CD4-positive, alpha-beta T cell (primary cell): ENCODE measurements around the gene ANXA4. TPM values are rescaled to one million over a fixed set of nuclear protein-coding genes. Genes with fewer than 3 reads are reported as not detected.

ENCODE experiments used
- ATAC-seq: fragments of 200-7000 bp; cut with Tn5 transposase; one replicate; pipeline ENCODE4 v1.10.0; 2022; ENCODE audit warnings: mild to moderate bottlenecking; ENCODE audit not compliant: poor library complexity
- CTCF ChIA-PET: fragments of 350-600 bp; sonication (Branson Sonifier 250); formaldehyde crosslinking; loops from one replicate; lab custom pipeline; 2021; ENCODE audit warnings: antibody characterized with exemption, inconsistent platforms; lab: Charles Lee
- POLR2A ChIA-PET: fragments of 350-600 bp; sonication (Branson Sonifier 250); formaldehyde crosslinking; loops from one replicate; lab custom pipeline; 2021; ENCODE audit warnings: antibody characterized with exemption, inconsistent platforms; lab: Charles Lee
- DNase-seq, 14 experiments: peaks; one replicate each; pipeline ENCODE4 v3.0.0-alpha.2; 2013 to 2020; ENCODE audit warnings: mixed read lengths in 2 of 14
- H3K27ac ChIP-seq, 2 donors: one replicate each; pipeline versions ENCODE4 v1.5.1 to v1.7.0; 2013; ENCODE audit warnings: low read length in 2 of 2, low read depth in 1 of 2, mild to moderate bottlenecking in 1 of 2
- H3K27me3 ChIP-seq, 2 experiments: 1 replicate in 1 of 2; 2 replicates in 1 of 2; pipeline versions ENCODE4 v1.6.1 to v1.7.0; 2013; ENCODE audit warnings: low read length in 2 of 2, control low read depth in 1 of 2, mild to moderate bottlenecking in 1 of 2, moderate library complexity in 1 of 2; ENCODE audit not compliant: insufficient read depth in 2 of 2, control insufficient read depth in 1 of 2
- H3K36me3 ChIP-seq: one replicate; pipeline ENCODE4 v1.6.1; 2013; ENCODE audit warnings: low read length, control low read depth; ENCODE audit not compliant: insufficient read depth
- H3K4me1 ChIP-seq: one replicate; pipeline ENCODE4 v1.6.1; 2013; ENCODE audit warnings: low read length, control low read depth; ENCODE audit not compliant: insufficient read depth
- H3K4me3 ChIP-seq: one replicate; pipeline ENCODE4 v1.5.1; 2013; ENCODE audit warnings: mild to moderate bottlenecking, low read length, moderate library complexity
- H3K9me3 ChIP-seq, 2 experiments: 1 replicate in 1 of 2; 2 replicates in 1 of 2; pipeline versions ENCODE4 v1.6.1 to v1.7.0; 2013; ENCODE audit warnings: low read length in 2 of 2, mild to moderate bottlenecking in 2 of 2, control low read depth in 1 of 2, moderate library complexity in 1 of 2; ENCODE audit not compliant: control insufficient read depth in 1 of 2, insufficient read depth in 1 of 2
- H3K27ac Mint-ChIP-seq: one replicate; pipeline ENCODE4 v1.8.0; 2020; ENCODE audit warnings: mixed read lengths
- H3K27me3 Mint-ChIP-seq: one replicate; pipeline ENCODE4 v1.8.0; 2021; ENCODE audit warnings: mixed read lengths
- H3K36me3 Mint-ChIP-seq: one replicate; pipeline ENCODE4 v1.8.0; 2021; ENCODE audit warnings: low read depth, mixed read lengths
- H3K4me1 Mint-ChIP-seq: one replicate; pipeline ENCODE4 v1.8.0; 2021; ENCODE audit warnings: low read depth, mixed read lengths
- H3K4me3 Mint-ChIP-seq: one replicate; pipeline ENCODE4 v1.8.0; 2020; ENCODE audit warnings: mild to moderate bottlenecking, mixed read lengths
- H3K9me3 Mint-ChIP-seq: one replicate; pipeline ENCODE4 v1.8.0; 2020; ENCODE audit warnings: mixed read lengths
- CTCF ChIP-seq: fragments of 200-600 bp; IDR thresholded peaks from one replicate; pipeline ENCODE4 v1.8.0; 2022; ENCODE audit warnings: antibody characterized with exemption, mild to moderate bottlenecking
- intact Hi-C, 2 experiments: fragments of 100-400 bp; cut with DNase I in 1 of 2; cut with micrococcal nuclease in 1 of 2; formaldehyde crosslinking; loops; one replicate each; pipeline versions ENCODE4 v1.15.1 to v1.9.0; 2023 to 2025; cut with DNase I, micrococcal nuclease
- total RNA-seq, 174 experiments: library from RNA in 2 of 174; stranded (reverse) in 2 of 174; gene quantifications; one replicate each; pipeline ENCODE4 v1.2.3 and lab custom pipeline; 2021 to 2026

The ANXA4 gene
- total RNA-seq, 2 experiments from 2014 or later = 4.0 to 5.3 TPM

- no peaks in the 10 kb centered on the region for H3K9me3 Mint-ChIP-seq
- ATAC-seq (no peak), DNase-seq (no peak)
- no peaks in the 10 kb centered on the region for H3K4me1 ChIP-seq
- no peak overlapping the region for H3K27ac Mint-ChIP-seq
- H3K4me3 ChIP-seq = no peak overlapping the region
- ChIA-PET POLR2A (interaction anchor here (1.0 kb wide), 1 partner anchor 10 kb away, joined by 4 read pairs; the partner anchor contains the start of gene ANXA4), CTCF (interaction anchor here (0.7 to 0.8 kb wide), 2 partner anchors 48 to 85 kb away, joined by 3 to 4 read pairs; no protein-coding TSS in a partner anchor)
- H3K36me3 ChIP-seq = no peaks in the 10 kb centered on the region
- no peak overlapping the region for H3K4me3 Mint-ChIP-seq
- intact Hi-C loops = no loop called here
- H3K36me3 Mint-ChIP-seq = no peaks in the 10 kb centered on the region
- H3K9me3 ChIP-seq = no peaks in the 10 kb centered on the region
- H3K27ac ChIP-seq = no peak overlapping the region
- no peak for TF ChIP-seq CTCF
- no peaks in the 10 kb centered on the region for H3K27me3 Mint-ChIP-seq
- no peaks in the 10 kb centered on the region for H3K4me1 Mint-ChIP-seq
- H3K27me3 ChIP-seq = no peaks in the 10 kb centered on the region
Measured at GRCh38 chr2:69731147-69731970, 10.6 kb upstream of the ANXA4 start.

DNA sequence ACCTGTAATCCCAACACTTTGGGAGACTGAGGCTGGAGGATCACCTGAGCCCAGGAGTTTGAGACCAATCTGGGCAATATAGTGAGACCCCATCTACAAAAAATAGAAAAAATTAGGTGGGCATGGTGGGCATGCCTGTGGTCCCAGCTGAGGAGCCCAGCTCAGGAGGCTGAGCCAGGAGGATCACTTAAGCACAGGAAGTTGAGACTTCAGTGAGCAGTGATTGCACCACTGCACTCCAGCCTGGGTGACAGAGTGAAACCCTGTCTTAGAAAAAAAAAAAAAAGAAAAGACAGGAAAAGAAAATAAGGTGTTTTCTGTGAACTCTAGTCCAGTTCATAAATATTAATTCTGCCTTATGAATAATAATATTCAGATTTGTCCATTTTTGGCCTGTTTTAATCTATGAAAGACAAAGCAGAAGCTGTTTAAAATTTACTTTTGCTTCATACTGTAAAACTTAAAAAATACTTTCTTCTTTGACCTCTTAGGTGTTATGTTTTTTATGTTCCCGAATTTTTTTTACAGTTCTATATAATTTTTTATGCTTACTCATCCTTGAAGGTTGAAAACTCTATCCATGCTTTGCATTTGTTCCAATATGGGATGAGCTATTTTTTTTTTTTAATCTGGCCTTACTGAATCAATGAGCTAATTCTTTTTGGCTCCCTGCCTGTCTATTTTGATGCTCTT lies 8.4 kb upstream of the ANXA4 start:
- no peaks in the 10 kb centered on the region for H3K9me3 ChIP-seq
- DNase-seq (no peak), ATAC-seq (no peak)
- no peaks in the 10 kb centered on the region for H3K27me3 ChIP-seq
- H3K36me3 ChIP-seq = no peaks in the 10 kb centered on the region
- intact Hi-C loops = no loop called here
- POLR2A ChIA-PET = interaction anchor here (0.8 kb wide), 1 partner anchor 9 kb away, joined by 4 read pairs; no protein-coding TSS in a partner anchor
- Mint-ChIP-seq H3K27ac (no peak overlapping the region), H3K4me3 (no peak overlapping the region), H3K4me1 (no peaks in the 10 kb centered on the region), H3K9me3 (no peaks in the 10 kb centered on the region), H3K36me3 (no peaks in the 10 kb centered on the region), H3K27me3 (no peaks in the 10 kb centered on the region)
- H3K4me1 ChIP-seq = no peaks in the 10 kb centered on the region
- CTCF ChIA-PET = interaction anchor here (2.9 kb wide), 1 partner anchor 9 kb away, joined by 15 read pairs; no protein-coding TSS in a partner anchor
- no peak for TF ChIP-seq CTCF
- no peak overlapping the region for H3K4me3 ChIP-seq
- H3K27ac ChIP-seq = no peak overlapping the region

DNA sequence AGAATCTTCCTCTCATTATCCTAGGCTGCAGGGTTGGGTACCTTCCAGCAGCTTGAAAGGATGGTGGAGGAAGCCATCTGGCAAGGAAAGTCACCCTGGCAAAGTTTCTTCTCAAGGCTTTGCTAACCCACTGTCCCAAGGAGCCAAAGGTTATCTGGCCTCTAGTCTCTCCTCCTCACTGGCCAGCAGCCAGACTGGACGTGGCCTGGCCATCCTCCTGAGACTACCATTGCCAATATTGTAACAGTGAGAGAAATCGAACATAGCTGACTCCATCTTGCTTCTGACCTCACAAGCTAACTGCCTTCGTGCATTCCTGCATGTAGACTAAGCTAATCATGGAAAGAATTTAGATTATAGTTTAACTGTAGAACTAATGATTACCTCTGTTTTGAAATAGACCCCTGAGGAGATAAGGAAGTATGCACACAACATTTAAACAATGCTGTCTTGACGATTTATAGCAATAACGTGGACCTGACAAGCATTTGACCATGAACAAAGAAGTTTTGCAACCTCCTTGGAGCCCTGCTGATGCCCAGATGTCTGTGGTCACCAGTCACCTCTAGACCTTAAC lies 7.8 kb upstream of the ANXA4 start:
- H3K27ac Mint-ChIP-seq = no peak overlapping the region
- POLR2A ChIA-PET = interaction anchor here (0.8 kb wide), 1 partner anchor 9 kb away, joined by 4 read pairs; no protein-coding TSS in a partner anchor
- H3K27ac ChIP-seq = no peak overlapping the region

More for the DNA sequence above, 7.8 kb upstream of the ANXA4 start:
- no peak overlapping the region for H3K4me3 Mint-ChIP-seq
- TF ChIP-seq CTCF = no peak
- no peaks in the 10 kb centered on the region for H3K36me3 ChIP-seq
- no peaks in the 10 kb centered on the region for H3K27me3 Mint-ChIP-seq
- intact Hi-C loops = no loop called here
- ATAC-seq (no peak), DNase-seq (no peak)
- H3K9me3 ChIP-seq = no peaks in the 10 kb centered on the region
- H3K4me1 Mint-ChIP-seq = no peaks in the 10 kb centered on the region
- no peaks in the 10 kb centered on the region for H3K27me3 ChIP-seq
- H3K36me3 Mint-ChIP-seq = no peaks in the 10 kb centered on the region
- CTCF ChIA-PET = interaction anchor here (2.9 kb wide), 1 partner anchor 10 kb away, joined by 15 read pairs; no protein-coding TSS in a partner anchor
- no peak overlapping the region for H3K4me3 ChIP-seq
- H3K4me1 ChIP-seq = no peaks in the 10 kb centered on the region
- no peaks in the 10 kb centered on the region for H3K9me3 Mint-ChIP-seq
